Measurements from ENCODE around the gene MIPEP. TPM values are rescaled to one million over a fixed set of nuclear protein-coding genes. Genes with fewer than 3 reads are reported as not detected.

Gene MIPEP
- total RNA-seq, 1 experiment from 2014 or later: 24.7 TPM

DNA sequence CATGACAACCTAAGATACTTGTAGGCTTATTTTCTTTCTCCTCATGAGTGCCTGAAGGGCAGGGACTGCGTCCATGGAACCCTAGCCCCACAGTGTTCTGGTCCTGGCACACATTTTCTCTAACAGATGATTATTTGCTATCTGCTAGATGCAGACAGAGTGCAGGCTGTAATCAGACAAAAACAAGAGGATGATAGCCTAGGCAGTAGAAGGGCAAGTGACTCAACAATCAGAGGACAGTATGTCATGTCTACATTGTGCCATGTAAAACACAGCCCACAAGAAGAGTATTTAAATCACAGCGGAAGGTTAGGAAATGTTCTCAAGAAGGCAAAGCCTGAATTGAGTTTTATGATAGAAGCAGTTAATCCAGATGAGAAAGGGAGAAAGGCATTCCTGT is 29.3 kb downstream of the MIPEP start:
- DNase-seq (ENCODE audit: unreplicated experiment): no peak
- ChIA-PET CTCF (no interaction called here), POLR2A (interaction anchor here (0.6 kb wide), 1 partner anchor 649 kb away, joined by 3 read pairs; no protein-coding TSS in a partner anchor)
- H3K27ac Mint-ChIP-seq (ENCODE audit: low read depth, unreplicated experiment): no peak overlapping the region
- no TSS peak for BruUV-seq (replicated peaks)
- TF ChIP-seq, protein P1, sequence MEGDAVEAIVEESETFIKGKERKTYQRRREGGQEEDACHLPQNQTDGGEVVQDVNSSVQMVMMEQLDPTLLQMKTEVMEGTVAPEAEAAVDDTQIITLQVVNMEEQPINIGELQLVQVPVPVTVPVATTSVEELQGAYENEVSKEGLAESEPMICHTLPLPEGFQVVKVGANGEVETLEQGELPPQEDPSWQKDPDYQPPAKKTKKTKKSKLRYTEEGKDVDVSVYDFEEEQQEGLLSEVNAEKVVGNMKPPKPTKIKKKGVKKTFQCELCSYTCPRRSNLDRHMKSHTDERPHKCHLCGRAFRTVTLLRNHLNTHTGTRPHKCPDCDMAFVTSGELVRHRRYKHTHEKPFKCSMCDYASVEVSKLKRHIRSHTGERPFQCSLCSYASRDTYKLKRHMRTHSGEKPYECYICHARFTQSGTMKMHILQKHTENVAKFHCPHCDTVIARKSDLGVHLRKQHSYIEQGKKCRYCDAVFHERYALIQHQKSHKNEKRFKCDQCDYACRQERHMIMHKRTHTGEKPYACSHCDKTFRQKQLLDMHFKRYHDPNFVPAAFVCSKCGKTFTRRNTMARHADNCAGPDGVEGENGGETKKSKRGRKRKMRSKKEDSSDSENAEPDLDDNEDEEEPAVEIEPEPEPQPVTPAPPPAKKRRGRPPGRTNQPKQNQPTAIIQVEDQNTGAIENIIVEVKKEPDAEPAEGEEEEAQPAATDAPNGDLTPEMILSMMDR (IDR thresholded peaks at IDR 0.05; ENCODE audit: unreplicated experiment): no peak
- H3K36me3 Mint-ChIP-seq (ENCODE audit: insufficient read depth, unreplicated experiment): peaks cover 19% of the 10 kb centered on the region
- H3K4me3 Mint-ChIP-seq (ENCODE audit: unreplicated experiment): no peak overlapping the region
- no peaks in the 10 kb centered on the region for H3K9me3 Mint-ChIP-seq (ENCODE audit: unreplicated experiment)
- no peaks in the 10 kb centered on the region for H3K27me3 Mint-ChIP-seq (ENCODE audit: insufficient read depth, unreplicated experiment)
- intact Hi-C loops (cut with micrococcal nuclease): no loop called here
- H3K4me1 Mint-ChIP-seq (ENCODE audit: insufficient read depth, unreplicated experiment): no peaks in the 10 kb centered on the region

DNA sequence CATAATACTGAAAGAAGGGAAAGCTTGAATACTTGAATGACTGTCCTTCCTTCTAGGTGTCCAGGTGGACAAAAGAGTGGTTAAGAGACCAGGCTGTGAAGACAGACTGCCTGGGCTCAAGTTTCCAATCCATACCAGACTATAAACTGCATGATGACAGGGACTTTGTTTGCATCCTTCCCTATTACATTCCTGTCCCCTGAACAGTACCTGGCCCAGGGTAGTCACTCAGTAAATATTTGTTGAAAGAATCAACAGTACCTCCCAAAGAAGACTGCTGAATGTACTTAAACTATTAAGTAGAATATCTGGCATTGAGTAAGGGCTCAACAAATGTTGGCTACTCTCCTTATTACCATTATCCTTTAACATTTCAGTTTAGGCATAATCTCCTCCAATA is 29.7 kb downstream of the MIPEP start:
- H3K4me1 Mint-ChIP-seq (ENCODE audit: insufficient read depth, unreplicated experiment): no peaks in the 10 kb centered on the region

DNA sequence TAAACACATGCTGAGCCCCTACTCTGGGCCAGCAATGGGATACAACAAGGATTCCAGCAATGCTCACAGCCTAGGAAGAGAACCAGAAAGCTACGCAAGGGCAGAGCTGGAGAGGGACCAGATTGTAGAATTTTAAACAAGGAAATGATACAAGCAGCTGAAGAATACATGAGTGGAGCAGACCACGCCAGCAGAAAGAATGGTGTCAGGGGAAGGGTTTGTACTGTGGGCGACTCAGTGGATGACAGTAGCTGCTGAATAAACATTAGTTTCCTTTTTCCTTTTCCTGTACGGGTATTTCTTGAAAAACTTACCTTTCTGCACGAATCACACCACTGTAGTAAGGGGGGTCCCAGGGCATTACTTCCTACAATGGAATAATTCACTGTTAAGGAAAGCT is 30.7 kb downstream of the MIPEP start:
- H3K9me3 Mint-ChIP-seq (ENCODE audit: unreplicated experiment): no peaks in the 10 kb centered on the region
- no peaks in the 10 kb centered on the region for H3K4me1 Mint-ChIP-seq (ENCODE audit: insufficient read depth, unreplicated experiment)
- no peak for DNase-seq (ENCODE audit: unreplicated experiment)
- no peak overlapping the region for H3K4me3 Mint-ChIP-seq (ENCODE audit: unreplicated experiment)
- H3K27me3 Mint-ChIP-seq (ENCODE audit: insufficient read depth, unreplicated experiment): no peaks in the 10 kb centered on the region
- intact Hi-C loops (cut with micrococcal nuclease): no loop called here
- TF ChIP-seq, protein P1 (IDR thresholded peaks at IDR 0.05; ENCODE audit: unreplicated experiment): no peak
- ChIA-PET CTCF (interaction anchor here (0.6 to 1.1 kb wide), 3 partner anchors 12 to 105 kb away, joined by 3 read pairs; no protein-coding TSS in a partner anchor), POLR2A (no interaction called here)
- no TSS peak for BruUV-seq (replicated peaks)
- peaks cover 19% of the 10 kb centered on the region for H3K36me3 Mint-ChIP-seq (ENCODE audit: insufficient read depth, unreplicated experiment)
- no peak overlapping the region for H3K27ac Mint-ChIP-seq (ENCODE audit: low read depth, unreplicated experiment)

More for the DNA sequence above, 29.7 kb downstream of the MIPEP start:
- Mint-ChIP-seq H3K4me3 (ENCODE audit: unreplicated experiment) (no peak overlapping the region), H3K27ac (ENCODE audit: low read depth, unreplicated experiment) (no peak overlapping the region), H3K36me3 (ENCODE audit: insufficient read depth, unreplicated experiment) (peaks cover 19% of the 10 kb centered on the region), H3K9me3 (ENCODE audit: unreplicated experiment) (no peaks in the 10 kb centered on the region), H3K27me3 (ENCODE audit: insufficient read depth, unreplicated experiment) (no peaks in the 10 kb centered on the region)
- ChIA-PET POLR2A (no interaction called here), CTCF (no interaction called here)
- no TSS peak for BruUV-seq (replicated peaks)
- intact Hi-C loops (cut with micrococcal nuclease): no loop called here
- no peak for DNase-seq (ENCODE audit: unreplicated experiment)
- TF ChIP-seq, protein P1 (IDR thresholded peaks at IDR 0.05; ENCODE audit: unreplicated experiment): no peak

DNA sequence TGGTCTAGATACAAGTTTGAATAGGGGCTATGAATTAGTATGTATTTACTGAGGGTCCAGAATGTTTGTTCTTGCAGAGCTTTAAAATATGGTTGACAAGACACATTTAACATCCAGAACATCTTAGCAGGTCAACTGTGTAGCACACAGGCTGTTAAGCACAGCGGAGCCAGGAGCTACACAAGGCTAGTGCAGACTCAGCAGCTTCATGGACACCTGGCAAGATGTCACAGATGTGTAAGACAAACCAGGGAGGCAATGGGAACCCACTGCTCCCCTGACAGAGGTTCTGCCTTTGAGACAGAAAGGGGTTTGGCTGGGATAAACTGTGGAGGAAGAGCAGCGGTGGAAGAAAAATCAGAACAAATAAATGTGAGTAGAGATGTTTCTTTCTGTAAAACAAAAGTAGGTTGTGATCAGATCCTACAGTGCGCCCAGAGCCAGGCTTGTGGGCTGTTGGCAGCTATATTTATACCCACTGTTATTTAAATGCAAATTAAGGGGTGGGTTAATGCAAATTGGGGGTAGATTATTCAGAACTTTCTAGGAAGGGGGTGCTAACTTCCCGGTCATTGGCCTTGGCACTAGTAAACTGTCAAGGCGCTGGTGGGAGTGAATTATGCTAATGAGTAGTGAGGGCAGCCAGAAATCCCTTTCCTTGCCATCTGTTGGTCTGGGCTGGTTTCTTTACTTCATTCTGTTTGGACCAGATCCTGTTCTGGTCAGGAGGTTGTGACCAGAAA is 33.0 kb downstream of the MIPEP start:
- TF ChIP-seq, protein P1 (IDR thresholded peaks at IDR 0.05; ENCODE audit: unreplicated experiment): no peak
- no peaks in the 10 kb centered on the region for H3K27me3 Mint-ChIP-seq (ENCODE audit: insufficient read depth, unreplicated experiment)
- no peak for DNase-seq (ENCODE audit: unreplicated experiment)
- H3K27ac Mint-ChIP-seq (ENCODE audit: low read depth, unreplicated experiment): no peak overlapping the region
- ChIA-PET POLR2A (interaction anchor here (0.9 to 2.0 kb wide), 2 partner anchors 13 to 467 kb away, joined by 3 to 6 read pairs; no protein-coding TSS in a partner anchor), CTCF (no interaction called here)
- no peaks in the 10 kb centered on the region for H3K4me1 Mint-ChIP-seq (ENCODE audit: insufficient read depth, unreplicated experiment)
- no peak overlapping the region for H3K4me3 Mint-ChIP-seq (ENCODE audit: unreplicated experiment)
- H3K9me3 Mint-ChIP-seq (ENCODE audit: unreplicated experiment): no peaks in the 10 kb centered on the region
- peaks cover 12% of the 10 kb centered on the region for H3K36me3 Mint-ChIP-seq (ENCODE audit: insufficient read depth, unreplicated experiment)
- BruUV-seq (replicated peaks): no TSS peak
- intact Hi-C loops (cut with micrococcal nuclease): no loop called here
